ENCODE results near the gene ZBTB40.

- no peak for TF ChIP-seq CTCF (IDR thresholded peaks at IDR 0.05)
- no peak for TF ChIP-seq MAX (IDR thresholded peaks at IDR 0.05; ENCODE audit: low read depth)
- peak; percentile 55 for TF ChIP-seq JUND (IDR thresholded peaks at IDR 0.05)
- TF ChIP-seq GABPA (IDR thresholded peaks at IDR 0.05; ENCODE audit: low read depth), result no peak
- no peak for TF ChIP-seq EZH2phosphoT487 (IDR thresholded peaks at IDR 0.05; ENCODE audit: borderline replicate concordance, low read depth)
- peak; percentile 84 for TF ChIP-seq PBX3 (IDR thresholded peaks at IDR 0.05)
- TF ChIP-seq REST (IDR thresholded peaks at IDR 0.05; ENCODE audit: low read depth, low read length), result 0 out of 2 replicates have a peak, but pooled peaks have one; percentile 45
- TF ChIP-seq FOSL2 (IDR thresholded peaks at IDR 0.05; ENCODE audit: borderline replicate concordance, low read depth), result peak; percentile 77
- no peak for TF ChIP-seq IRF3 (IDR thresholded peaks at IDR 0.05; ENCODE audit: low read depth, low read length)
- peak; percentile 10; the same call in 1 of the 2 replicates for TF ChIP-seq RXRA (IDR thresholded peaks at IDR 0.05; ENCODE audit: borderline replicate concordance, low read depth)
Observed at GRCh38 chr1:22447621-22448111, 4.0 kb upstream of the ZBTB40 start.
